NCI-H69 (cell line): Measurements from ENCODE around the gene LAMB4.

ENCODE experiments used
- DNase-seq: peaks from one replicate; lab custom pipeline; 2025; lab: John Stamatoyannopoulos, UW

The LAMB4 gene

DNA sequence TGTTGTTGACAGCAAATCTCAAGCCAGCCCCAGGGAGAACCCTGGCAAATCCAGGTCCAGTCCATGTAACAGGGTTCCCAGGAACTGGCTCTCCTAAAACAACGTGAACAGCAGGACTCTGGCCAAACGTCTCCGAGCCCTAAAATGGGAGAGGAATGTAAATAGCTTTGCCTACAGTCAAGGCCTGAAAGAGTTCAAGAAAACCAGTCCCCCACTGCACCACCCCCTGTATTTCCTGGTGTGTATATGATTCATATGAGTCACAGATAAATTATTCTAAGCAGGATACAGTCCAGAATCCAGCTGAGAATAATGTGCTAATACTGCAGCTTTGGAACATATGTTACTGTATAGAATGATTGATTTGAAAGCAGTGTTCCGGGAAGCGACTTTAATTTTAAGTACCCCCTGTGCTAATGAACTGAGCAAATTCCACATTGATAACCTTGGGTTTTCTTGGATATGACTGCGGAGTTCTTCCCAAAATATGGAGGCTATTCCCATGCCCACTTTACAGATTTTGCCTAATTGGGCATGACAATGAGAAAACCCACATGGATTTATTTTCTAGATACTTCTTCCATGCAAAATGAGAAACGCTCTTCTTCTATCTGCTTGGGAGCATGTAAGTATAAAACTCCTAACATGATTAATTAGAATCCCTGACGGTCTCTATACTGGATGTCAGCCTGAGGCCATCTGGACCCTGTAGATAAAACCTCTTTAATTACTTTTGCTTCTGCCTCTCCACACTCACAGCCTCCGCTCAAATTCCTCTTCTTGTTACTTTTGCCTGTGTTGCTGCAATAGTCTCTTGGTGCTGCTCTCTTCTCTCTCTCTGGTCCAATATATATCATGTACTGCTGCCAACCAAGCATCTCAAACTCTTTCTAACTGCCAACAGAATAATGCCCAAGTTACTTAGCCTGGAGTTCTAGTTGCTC lies 50.2 kb downstream of the LAMB4 start:
- DNase-seq: peak; percentile 71

DNA sequence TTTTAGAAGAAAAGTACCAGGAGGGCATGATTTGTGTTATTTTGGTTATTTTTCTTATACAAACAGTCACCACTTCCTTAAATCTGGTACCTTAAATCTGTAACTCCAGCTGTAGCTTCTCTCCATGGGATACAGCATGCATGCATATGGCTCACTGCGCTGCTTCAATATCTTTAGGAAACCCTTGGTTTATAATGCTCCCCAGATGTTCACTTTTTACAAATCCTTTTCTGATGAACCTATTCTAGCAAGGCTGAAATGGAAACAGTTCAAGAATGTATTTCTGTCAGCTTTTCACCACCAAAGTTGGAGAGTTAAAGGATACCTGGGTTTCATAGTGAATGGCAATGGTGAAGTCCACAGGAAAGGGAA lies 50.9 kb downstream of the LAMB4 start:
- DNase-seq: no peak

DNA sequence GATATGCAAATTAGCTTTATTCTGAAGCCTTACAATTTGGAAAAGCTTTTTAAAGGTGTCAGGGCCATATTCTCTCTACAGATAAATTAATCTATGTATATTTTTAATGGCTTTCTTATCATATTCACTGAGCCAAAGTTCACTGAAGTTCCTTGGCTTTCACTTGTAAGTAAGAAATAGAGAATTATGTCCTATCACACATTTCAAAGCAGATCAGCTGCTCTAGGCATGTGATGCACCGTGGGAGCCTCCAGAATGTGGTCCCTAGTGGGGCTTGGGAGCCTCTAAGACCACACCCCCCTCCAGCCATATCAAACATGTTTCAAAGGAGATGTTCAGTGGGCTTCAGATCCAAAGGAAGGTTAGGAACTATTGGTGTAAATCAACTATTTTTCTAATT lies 51.5 kb downstream of the LAMB4 start:
- DNase-seq: no peak

DNA sequence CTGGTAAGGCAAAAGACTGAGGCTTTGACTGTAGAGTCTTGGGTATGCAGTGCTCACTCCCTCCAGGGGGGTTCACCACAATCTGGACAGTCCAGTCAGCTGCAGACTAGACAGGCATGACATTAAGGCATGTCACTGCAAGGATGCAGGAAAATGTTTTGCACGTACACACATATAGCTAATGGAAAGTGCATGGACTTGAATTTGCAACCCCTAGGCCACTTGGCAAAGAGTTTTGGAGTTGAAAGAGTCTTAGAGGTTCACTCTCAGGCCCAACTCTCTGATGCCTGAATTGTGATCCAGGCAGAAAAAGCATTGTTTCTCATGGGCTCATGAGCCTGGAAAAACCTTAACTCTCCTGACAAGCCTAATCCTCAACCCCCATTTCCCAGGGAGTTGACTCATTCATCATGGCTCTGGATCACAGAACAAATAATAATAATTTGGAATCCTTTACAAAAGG lies 51.9 kb downstream of the LAMB4 start:
- DNase-seq: no peak

DNA sequence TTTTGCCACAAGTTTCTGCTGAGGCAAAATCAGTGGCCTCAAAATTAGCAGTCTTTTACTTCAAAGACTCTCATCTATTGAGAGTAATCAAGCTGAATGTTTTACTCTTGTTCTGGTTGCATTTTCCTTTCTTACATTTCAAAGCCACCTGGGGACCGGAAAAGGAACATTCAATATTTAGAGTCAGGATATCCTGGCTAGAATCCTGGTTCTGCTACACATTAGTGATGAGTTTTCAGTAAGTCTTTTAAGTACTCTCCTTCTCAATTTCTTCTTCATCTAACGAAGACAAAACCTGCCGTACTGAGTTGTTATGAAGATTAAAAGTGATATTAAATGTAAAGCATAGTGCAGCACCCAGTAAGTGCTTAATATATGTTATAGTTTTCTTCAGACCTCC lies 52.5 kb downstream of the LAMB4 start:
- DNase-seq: no peak

DNA sequence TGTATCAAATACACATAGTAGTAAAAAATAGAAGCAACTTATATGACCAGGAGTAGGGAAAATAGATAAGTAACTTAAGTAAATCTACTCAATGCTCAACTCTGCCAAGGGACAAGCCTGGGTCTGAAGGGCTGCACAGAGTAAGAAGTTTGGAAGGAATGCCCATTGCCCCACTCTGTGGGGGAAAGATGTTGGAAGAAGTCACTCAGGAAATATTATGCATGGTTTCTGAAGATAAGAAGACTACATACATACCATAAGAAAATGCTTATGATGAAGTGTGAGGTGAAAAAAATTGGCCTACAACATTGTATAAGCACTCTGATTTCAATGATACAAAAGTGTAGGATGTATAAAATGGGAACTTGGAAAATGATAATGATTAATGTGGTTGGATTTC lies 54.0 kb downstream of the LAMB4 start:
- no peak for DNase-seq

DNA sequence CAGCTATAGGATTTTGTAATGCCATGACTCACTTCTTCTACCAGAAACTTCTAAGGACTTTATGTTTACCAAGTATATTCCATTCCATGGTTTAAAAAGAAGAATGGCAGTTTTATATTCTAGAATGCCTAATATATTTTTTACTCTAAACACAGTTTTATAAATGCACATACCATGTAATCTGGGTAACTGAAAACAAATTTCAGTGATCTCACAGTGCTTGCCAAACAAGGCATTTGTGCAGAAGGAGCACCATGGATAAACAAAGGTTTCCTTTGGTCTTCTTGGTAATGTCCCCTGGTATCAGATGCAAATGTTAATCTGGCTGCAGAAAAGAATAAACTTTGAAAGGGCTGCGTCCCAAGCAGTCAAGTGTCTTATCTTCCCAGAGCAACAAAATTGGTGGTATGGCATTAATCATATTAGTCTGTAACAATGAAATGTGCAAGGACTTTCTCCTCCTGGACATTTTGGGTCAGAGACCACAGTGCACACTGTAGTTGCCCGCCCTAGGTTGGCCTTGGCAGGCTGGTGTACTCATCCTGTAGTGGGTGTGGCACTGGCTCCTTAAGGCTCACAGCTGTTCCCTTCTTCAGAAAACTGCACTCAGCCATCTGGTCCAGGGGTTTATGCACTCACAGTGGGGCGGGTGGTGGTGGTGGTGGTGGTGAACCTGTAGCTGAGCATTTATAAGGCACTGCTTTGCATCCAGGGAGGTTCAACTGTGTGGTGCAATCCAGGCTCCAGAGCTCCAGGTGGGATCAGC lies 56.7 kb downstream of the LAMB4 start:
- peak; percentile 94 for DNase-seq

DNA sequence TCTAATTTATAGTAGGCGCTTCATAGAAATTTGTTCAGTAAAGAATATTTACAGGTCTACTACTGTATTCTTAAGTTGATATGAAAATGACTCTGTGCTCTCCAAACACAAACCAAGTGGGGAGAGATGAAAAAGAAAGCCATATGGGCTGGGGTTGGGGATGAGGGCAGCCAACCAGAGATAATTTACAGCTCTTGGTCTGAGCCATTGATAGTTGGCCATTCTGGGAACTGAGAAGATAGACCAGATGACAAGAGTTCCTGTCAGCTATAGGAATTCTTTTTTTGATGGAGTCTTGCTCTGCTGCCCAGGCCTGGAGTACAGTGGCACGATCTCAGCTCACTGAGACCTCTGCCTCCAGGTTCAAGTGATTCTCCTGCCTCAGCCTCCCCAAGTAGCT lies 57.4 kb downstream of the LAMB4 start:
- DNase-seq: peak; percentile 69

DNA sequence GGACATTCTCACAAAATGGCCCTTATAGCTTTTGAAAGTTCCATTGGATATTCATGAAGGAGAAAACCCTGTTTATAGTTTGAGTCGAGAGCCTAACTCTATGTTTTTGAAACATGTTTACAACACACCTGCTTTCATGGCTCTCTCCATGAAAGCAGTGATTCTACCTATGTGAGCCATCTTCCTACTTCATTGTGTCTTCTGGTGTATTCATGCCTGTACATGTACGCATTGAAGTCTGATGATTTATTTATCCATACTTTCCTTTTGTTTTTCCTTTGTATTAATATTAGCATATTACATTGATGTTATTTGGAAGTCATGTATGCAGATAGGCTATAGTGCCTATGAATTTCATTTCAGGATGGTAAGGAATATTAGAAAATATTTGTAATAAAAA lies 58.0 kb downstream of the LAMB4 start:
- DNase-seq: peak; percentile 59

DNA sequence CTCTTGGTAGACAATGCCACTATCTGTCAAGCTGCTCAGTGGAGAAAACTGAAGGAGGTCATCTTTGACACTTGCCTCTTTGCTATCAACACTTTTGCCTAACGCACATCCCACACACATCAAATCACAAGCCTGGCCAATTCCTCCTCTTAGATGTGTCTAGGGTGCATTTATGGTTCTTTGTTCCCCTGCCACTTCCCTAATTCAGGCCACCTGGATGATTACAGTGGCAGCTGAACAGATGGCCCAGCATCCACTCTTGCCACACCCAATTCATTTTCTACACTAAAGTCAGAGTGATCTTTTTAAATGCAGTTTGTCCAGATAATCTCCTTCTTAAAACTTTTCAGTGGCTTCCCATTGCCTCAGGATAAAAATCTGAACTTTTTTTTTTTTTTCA lies 58.6 kb downstream of the LAMB4 start:
- peak; percentile 95 for DNase-seq

DNA sequence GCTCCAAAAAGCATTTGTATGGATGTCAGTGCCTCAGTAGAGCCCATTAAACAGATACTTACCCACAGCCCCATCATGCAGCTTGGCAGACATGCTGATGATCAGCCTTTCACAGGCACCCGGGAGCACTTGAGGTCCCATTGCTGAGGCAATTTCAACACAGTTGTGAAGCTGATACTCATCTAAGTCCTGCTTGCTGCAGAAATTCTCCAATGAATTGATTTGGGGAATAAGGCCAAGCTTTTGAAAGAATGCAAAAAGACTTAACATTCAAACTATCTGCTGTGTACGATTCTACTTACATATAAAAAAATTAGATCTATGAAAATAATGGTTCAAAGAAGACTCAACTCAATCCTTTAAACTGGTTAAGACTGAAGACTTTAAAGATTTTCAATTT lies 60.5 kb downstream of the LAMB4 start:
- DNase-seq: no peak

DNA sequence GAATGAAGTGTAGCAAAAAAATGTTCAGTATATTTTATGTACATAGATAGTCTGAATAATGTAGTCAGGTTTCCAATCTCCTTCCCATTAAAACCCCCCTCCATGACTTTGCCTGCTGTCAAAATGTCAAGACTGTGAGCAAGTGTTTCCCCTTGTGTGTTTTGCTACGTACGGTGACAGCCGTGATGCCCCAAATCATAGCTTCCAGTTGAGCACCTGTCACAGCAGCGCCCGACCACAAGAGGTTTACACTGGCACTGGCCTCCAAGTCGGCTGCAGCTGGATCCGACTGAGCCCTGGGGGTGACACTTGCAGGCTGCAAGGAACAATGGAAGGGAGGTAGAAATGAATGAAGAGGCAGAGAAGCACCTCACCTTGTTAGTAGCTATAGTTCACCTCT lies 62.3 kb downstream of the LAMB4 start:
- DNase-seq: peak; percentile 83

DNA sequence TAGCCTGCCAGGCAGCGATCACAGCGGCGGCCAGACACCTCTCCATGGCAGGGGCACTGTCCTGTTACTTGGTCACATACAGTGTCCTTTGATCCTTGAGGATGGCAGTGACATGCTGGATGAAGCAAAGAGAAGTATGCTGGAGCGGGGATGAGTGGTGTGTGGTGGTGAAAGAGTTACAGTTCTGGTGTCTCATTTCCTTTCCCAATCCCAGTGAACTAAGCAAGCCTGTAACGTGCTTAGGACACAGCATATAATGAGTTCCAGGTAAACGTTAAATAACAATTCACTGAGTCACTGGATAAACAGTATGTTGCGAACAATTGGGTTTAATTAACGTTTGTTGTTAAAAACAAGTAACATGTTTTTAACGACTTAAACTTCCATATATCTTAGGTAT lies 63.7 kb downstream of the LAMB4 start:
- no peak for DNase-seq

DNA sequence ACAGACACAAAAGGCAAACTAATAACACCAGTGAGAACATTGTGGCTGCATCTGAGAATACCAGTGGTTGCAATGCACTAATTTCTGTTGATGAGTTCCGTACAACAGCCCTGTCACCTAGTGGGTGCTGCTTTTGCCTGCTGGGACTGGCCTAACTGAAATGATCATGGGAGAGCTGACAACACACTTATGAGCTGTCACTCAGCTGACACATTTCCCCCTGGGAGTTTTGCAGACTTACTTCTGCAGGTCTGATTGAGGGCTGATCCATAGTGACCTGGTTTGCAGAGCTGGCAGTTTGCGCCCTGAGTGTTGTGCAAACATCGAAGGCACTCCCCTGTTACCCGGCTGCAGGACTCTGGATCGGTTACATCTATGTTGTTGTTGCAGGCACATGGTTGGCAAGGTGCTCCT lies 66.6 kb downstream of the LAMB4 start:
- peak; percentile 44 for DNase-seq

DNA sequence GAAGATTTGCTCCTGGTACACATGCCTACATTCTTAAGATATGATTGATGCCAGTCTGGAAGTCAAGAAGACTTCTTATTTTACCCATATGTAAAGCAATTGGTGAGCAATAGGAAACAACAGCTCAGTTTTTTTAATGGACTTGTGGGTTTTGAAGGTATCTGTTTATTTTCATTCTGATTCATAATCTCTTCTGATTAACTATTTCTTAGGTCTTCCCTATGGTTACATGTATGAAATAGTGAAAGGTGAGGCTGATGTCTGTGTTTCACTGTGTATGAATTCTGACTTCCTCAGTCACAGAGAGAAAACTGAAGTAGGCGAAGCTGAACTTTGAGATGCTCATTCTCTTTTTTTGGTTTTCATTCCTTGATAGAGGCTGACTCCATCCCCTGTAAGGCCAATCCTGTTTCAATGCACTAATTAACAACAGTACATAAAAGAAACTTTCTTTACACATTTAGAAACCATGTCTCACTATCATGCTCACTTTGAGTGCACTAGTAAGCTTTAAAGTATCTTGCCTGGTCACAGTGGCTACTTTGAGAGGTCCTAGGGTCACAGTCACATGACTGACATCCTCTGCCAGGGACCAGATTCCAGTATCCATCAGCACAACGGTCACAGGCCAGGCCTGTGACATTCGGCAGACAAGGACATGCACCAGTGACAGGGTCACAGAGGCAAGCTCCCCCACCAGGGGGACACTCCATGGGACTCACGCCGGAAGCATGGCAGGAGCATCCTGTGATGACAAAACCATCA lies 67.7 kb downstream of the LAMB4 start:
- no peak for DNase-seq

DNA sequence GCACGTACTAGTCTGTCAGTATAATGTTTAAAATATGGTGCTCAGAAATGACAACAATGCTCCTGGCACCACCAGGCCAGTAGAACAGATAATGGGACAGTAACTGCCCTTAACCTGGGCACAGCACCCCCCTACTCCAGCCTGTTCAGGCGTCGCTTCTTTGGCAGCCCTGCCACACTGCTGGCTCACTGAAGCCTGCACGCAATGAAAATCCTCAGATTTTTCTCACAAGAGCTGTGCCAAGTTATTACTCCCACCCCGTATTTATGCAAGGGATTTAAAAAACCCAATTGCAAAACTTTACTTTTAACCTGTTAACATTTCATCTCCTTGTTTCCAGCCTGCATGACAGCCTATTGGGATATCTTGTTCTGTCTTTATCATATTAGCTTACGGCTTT lies 70.6 kb downstream of the LAMB4 start:
- DNase-seq: no peak

DNA sequence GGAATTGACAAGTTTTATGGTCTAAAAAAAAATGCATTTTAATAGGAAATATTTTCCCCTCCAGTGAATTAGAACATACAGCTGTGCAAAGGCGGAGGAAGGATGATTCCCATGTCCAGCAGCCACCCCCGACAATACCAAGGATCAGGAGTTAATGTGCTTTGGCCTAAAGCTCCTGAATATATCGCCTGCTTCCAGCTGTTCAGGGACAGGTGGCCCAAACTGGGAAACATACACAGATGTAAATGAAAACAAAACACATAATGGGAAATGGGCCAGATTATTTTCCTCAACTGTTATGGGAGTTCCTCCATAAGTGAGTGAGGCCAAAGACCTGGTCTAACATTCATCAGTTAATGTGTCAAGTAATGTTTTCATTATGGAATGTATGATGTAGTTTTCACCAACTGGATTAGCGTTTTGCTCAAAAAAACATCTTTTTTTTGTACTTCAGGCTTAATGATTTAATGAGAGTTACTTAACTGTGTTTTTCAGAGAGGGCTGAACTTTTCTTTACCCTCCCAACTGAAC lies 72.1 kb downstream of the LAMB4 start:
- peak; percentile 24 for DNase-seq

DNA sequence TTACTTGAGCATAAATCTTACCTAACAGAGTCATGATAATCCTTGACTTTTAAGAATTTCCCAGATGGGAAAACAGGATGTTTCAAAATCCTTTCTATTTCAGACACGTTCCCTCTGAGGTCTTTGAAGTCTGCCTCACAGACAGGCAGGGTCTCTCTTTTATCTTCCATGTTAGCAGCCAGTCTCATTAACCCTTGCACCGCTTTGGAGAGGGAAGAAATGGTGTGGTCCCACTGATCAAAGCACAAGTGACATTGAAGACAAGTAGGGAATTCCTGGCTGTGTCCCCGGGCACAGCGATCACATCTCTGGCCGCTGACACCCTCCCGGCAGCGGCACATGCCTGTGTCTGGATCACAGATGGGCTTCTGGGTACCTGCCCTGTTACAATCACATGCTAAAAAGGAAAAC lies 74.5 kb downstream of the LAMB4 start:
- DNase-seq: no peak

DNA sequence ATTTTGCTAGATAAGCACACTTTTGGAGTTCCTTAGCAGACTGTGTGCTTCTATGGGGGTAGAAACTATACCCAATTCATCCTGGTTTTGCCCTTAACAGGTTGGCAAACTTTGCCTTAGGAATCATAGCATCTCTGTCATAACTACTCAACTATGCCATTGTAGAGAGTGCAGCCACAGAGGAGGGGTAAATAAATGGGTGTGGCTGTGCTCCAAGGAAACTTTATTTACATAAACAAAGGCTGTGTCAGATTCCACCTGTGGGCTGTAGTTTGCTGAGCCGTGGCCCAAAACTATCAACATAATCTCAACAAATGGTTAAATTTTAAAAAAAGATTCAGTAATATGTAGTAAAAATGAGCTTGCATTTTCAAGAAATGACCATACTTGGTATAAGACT lies 75.6 kb downstream of the LAMB4 start:
- DNase-seq: peak; percentile 39

DNA sequence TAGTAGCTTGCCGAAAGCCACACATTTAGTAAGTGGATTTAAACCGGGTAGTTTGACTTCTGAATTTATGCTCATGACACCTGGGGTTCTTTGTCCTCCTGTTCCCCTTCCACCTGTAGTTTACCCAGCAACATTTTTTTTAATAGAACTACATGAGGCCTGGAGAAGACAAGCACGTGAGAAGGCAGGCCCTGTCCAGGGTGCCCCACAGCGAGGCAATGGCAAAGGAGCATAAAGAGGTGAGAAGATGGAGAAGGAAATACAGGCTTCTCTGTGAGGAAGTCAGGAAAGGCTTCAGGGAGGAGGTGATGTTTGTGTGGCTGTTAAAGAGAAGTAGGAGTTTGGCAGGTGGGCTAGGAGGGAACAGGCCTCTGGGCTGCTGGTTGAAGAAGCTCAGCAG lies 76.9 kb downstream of the LAMB4 start:
- no peak for DNase-seq

DNA sequence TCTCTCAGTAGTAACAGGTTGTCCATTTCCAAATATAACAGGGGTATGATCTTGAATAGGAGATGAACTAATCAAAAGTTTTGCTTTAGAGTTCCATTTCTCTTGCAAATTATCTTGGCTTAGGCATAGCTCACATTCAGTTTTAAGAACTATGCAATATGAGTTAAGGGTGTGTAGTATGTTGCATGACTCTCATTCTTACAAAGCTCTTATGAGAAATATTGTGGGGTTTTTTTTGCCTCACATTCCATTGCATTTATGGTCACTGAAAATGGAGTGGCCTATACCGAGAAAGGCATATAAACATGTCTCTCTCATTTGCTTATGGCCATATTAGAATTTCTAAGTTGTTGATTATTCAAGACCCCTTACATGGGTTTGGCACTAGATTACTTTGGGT lies 78.7 kb downstream of the LAMB4 start:
- no peak for DNase-seq

DNA sequence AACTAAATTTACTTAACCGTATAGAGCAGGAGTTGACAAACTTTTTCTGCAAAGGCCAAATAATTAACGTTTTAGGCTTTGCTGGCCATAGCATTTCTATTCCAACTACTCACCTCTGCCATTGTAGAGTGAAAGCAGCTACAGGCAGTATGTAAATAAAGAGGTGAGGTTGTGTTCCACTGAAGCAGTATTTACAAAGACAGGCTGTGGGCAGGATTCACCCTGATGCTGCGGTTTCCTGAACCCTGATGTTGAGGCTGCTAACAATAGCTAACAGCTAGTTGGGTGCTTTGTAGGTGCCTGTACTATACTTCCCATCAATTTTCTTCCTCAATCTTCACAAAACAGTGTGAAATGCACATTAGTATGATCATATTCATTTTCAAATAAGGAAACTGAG lies 80.2 kb downstream of the LAMB4 start:
- DNase-seq: peak; percentile 27
